DMS53 treated with DMSO at 0.1 percent for 48 hours (cell line): ENCODE results near the gene ALDH9A1.
A peak's percentile ranks its signal among the peaks of the same experiment; 100 is the strongest.
"Not testable (repeated sequence)": the region's sequence is repeated elsewhere in the genome, so short reads cannot be mapped to it uniquely, and the experiment has no call there.

Source experiments
- DNase-seq: peaks from one replicate; lab custom pipeline; 2025; ENCODE audit not compliant: unreplicated experiment; lab: John Stamatoyannopoulos, UW

ALDH9A1 gene

GRCh38 chr1:165647517-165647916 lies 50.8 kb downstream of the ALDH9A1 start:
- DNase-seq = no peak

- no peak for DNase-seq
Observed at GRCh38 chr1:165645654-165646366, 52.6 kb downstream of the ALDH9A1 start.

DNA sequence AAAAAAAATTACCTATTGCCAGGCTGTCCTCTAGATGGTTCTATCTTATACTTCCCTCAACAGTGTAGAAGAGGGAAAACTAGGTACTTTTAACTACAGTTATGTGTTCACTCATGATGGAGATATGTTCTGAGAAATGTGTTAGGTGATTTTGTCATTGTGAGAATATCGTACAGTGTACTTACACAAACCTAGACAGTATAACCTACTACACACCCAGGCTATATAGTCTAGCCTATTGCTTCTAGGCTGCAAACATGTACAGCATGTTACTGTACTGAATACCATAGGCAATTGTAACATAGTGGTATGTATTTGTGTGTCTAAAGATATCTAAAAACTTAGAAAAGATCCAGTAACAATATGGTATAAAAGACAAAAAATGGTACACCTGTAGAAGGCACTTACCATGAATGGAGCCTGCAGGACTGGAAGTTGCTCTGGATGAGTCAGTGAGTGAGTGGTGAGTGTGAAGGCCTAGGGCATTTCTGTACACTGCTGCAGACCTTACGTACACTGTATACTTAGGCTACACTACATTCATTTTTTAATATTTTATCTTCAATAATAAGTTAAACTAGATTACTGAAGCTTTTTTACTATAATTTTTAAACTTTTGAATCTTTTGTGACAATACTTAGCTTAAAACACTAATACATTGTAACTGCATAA lies 54.2 kb downstream of the ALDH9A1 start:
- DNase-seq = no peak

DNA sequence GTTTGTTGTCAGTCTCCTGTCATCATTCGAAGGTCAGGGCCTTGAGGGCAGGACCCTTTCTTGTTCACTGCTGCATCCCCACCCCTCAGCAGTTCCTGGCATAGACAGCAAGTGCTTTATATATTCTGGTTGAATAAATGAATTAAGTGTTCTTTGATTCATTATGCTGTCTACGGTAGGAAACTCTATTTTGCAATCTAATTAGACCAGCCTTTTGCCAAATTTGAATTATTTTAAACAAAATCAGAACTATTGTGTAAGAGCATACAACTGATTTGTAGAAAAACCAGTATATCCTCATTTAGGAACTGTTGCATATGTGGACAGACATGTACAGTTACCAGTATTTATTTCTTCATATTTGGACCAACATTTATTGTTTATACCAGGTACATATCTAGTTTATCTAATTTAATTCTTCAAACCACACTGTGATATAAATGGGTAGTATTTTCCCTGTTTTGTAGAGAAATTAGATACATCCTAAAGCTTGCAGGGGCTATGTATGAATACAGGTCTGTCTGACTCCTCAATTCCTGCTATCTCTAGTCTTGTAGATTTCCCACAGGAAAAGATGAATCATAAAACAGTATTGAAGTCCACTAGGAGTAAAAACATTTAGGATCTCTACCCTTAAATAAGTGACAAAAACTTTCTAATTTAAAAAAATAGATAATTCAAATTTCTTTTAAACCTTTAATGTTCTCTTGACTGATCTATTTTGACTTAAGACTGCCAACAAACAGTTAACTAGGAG lies 57.0 kb downstream of the ALDH9A1 start:
- DNase-seq = no peak

GRCh38 chr1:165639821-165640623 lies 58.3 kb downstream of the ALDH9A1 start:
- DNase-seq = no peak

DNA sequence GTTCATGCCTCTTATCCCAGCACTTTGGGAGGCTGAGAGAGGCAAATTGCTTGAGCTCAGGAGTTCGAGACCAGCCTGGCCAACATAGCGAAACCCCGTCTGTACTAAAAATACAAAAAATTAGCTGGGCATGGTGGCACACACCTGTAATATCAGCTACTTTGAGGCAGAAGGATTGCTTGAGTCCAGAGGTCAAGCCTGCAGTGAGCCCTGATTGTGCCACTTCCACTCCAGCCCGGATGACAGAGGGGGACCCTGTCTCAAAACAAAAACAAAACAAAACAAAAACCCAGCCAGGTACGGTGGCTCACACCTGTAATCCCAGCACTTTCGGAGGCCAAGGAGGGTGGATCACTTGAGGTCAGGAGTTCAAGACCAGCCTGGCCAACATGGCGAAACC lies 60.2 kb downstream of the ALDH9A1 start:
- not testable (repeated sequence) for DNase-seq

DNA sequence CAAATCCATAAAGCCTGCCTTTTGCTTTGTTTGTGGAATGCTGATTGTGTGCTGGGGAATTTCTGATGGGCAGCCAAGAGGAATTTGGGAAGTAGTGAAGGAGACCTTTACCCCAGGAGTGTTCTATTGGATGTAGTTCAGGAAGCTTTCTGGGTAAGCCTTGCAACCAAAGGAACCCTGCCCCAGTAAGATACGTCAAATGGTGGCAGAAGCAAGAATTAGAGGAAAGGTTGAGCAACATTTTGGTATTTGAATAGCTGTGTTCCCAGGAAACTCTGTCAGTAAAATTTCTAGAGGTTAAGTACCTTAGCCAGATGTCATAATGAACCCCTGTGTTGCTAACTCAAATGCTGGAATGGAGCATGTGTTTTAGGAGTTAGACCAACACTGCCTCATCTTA lies 60.9 kb downstream of the ALDH9A1 start:
- DNase-seq = no peak

DNA sequence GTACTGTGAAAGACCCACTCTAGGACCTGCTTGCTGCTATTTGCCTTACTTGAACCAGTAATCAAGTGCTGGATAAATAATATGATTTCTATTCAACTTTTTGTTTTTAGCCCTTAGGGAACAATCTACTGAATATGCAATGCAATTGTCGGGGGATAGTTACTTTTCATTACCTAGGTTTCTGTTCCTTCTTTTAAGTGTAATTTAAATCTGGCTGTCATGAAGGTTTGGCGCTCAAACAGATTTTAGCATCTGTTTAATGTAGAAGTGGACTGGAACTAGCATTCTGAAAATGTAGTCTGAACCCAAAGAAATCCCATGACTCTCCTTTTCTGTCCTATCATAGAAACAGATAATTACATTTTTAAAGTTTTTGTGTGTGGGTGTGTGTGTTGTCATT lies 62.5 kb downstream of the ALDH9A1 start:
- no peak for DNase-seq

DNA sequence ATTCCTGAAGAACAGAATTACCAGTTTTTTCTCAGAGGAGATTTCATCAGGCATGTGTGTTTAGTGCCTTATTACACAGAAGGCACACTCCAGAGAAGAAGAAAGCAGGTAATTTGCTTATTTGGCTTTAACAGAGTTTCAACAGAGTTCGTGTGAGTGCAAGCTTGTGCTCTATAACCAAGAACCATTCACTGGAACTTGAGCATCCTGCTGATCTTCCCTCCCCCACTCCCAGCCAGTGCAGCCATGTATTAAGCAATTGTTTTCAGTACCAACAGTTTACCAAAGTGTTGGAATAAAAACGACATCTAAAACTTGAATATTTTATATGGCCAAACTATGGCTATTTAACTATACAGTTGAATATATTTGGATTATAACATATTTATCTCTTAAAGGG lies 63.0 kb downstream of the ALDH9A1 start:
- no peak for DNase-seq

GRCh38 chr1:165634154-165634921 lies 64.0 kb downstream of the ALDH9A1 start:
- DNase-seq = no peak

GRCh38 chr1:165633614-165634013 lies 64.7 kb downstream of the ALDH9A1 start:
- DNase-seq = no peak

DNA sequence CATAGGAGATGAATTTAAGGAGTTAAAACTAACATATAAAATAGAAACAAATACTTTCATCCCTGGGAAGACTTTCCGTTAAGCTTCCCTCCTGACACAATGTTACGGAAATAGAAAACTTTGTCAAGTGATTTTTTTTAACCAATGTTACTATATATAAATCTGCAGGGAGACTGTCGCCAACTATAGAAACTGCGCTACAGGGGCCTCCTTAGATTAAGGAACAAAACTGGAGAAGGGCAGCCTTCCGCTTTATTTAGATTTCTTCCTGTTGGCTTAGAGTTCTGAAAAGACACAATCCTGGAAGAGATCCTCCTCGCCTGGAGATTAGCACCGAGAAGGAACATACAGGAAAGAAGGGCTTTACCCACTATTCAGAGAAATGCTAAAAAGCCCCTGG lies 65.9 kb downstream of the ALDH9A1 start:
- DNase-seq = no peak

DNA sequence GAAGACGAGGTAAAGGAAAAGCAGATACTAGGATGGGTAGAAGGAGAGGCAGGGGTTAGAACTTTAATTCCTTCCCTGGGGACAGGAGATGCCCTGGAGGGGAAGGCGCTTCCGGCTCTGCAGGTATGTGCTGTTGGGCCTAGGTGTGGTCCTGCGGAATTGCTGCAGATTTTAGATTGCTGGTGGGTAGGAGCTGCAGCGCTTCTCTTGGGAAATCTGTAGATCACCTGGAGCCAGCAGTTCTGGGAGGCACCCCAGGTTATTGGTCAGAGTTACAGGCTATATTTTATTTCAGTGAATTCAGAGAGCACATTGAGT lies 66.3 kb downstream of the ALDH9A1 start:
- DNase-seq = no peak

- peak; percentile 36 for DNase-seq
Observed at GRCh38 chr1:165631342-165632151, 66.8 kb downstream of the ALDH9A1 start.

- DNase-seq = peak; percentile 96
Observed at GRCh38 chr1:165630629-165631341, 67.6 kb downstream of the ALDH9A1 start, which contains the start of gene MGST3. Gene MGST3, plus strand, starts transcription at chr1:165631234. Its CDS starts 18,614 bp downstream, at chr1:165649848.

- peak; percentile 76 for DNase-seq
Observed at GRCh38 chr1:165629848-165630628, 68.3 kb downstream of the ALDH9A1 start.

GRCh38 chr1:165629151-165629550 lies 69.2 kb downstream of the ALDH9A1 start:
- DNase-seq = no peak

DNA sequence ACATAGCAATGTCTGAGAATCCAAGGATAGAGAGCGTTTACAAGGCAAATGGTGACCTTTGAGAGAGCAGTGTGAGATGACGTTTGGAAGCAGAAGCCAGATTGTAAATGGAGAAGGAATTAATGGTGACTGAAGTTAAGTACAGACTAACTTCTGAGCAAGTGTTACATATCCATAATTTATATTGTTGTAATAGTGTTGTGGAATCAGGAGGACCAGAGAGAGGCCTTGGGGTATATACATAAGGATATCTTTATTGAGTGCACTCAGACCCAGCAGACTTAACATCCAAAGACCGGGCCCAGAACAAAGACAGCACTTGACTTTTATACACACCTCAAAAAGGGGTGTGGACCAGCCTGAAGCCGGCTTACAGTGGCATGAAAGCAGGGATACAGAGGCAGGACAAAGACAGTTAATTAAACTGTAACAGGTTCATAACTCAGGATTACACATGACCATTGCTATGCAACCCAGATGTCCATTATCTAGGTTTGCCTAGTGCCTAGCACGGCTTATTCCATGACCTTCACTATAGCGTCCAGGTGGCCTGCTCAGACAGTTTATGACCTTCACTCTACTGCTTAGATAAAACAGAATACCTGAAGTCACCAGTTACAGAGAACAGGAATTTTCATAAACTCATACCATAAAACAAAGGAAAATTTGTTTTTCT lies 70.1 kb downstream of the ALDH9A1 start:
- no peak for DNase-seq
